IPS-20b (cell line): Measurements from ENCODE around the gene PRKG1.

Source experiments
- H3K27ac ChIP-seq: one replicate; pipeline ENCODE4 v1.5.1; 2013; ENCODE audit warnings: low read length
- H3K27me3 ChIP-seq: 2 replicates; pipeline ENCODE4 v1.6.1; 2013; ENCODE audit warnings: mild to moderate bottlenecking, low read length, inconsistent platforms; ENCODE audit not compliant: insufficient read depth
- H3K36me3 ChIP-seq: 2 replicates; pipeline ENCODE4 v1.6.1; 2013; ENCODE audit warnings: low read depth, mild to moderate bottlenecking, inconsistent platforms, low read length, moderate library complexity; ENCODE audit not compliant: insufficient read depth
- H3K4me1 ChIP-seq: 2 replicates; pipeline ENCODE4 v1.6.1; 2013; ENCODE audit warnings: mild to moderate bottlenecking, control low read depth, inconsistent platforms, low read length, moderate library complexity; ENCODE audit not compliant: insufficient read depth
- H3K4me3 ChIP-seq: 2 replicates; pipeline ENCODE4 v1.5.1; 2013; ENCODE audit warnings: mild to moderate bottlenecking, low read length, inconsistent platforms
- H3K9ac ChIP-seq: 2 replicates; pipeline ENCODE4 v1.6.1; 2013; ENCODE audit warnings: low read depth, mild to moderate bottlenecking, inconsistent platforms, low read length, moderate library complexity
- H3K9me3 ChIP-seq: 2 replicates; pipeline ENCODE4 v1.6.1; 2013; ENCODE audit warnings: mild to moderate bottlenecking, low read depth, low read length, inconsistent platforms; ENCODE audit not compliant: insufficient read depth

The PRKG1 gene

GRCh38 chr10:51057925-51058324 is 16.4 kb upstream of the PRKG1 start:
- no peak overlapping the region for H3K4me3 ChIP-seq
- no peaks in the 10 kb centered on the region for H3K36me3 ChIP-seq
- H3K27me3 ChIP-seq = no peaks in the 10 kb centered on the region
- peaks cover 4% of the 10 kb centered on the region; the same call in 1 of the 2 replicates for H3K9me3 ChIP-seq
- no peak overlapping the region for H3K27ac ChIP-seq
- no peak overlapping the region for H3K9ac ChIP-seq
- no peaks in the 10 kb centered on the region for H3K4me1 ChIP-seq

GRCh38 chr10:51063166-51063565 is 11.1 kb upstream of the PRKG1 start:
- H3K36me3 ChIP-seq = no peaks in the 10 kb centered on the region
- H3K4me3 ChIP-seq = no peak overlapping the region
- H3K9me3 ChIP-seq = peaks cover 4% of the 10 kb centered on the region; the same call in 1 of the 2 replicates
- no peak overlapping the region for H3K9ac ChIP-seq
- no peaks in the 10 kb centered on the region for H3K27me3 ChIP-seq
- H3K27ac ChIP-seq = no peak overlapping the region
- H3K4me1 ChIP-seq = no peaks in the 10 kb centered on the region

- no peak overlapping the region for H3K27ac ChIP-seq
- H3K36me3 ChIP-seq = no peaks in the 10 kb centered on the region
- no peaks in the 10 kb centered on the region for H3K27me3 ChIP-seq
- H3K9me3 ChIP-seq = no peaks in the 10 kb centered on the region
- no peak overlapping the region for H3K9ac ChIP-seq
- no peak overlapping the region for H3K4me3 ChIP-seq
- H3K4me1 ChIP-seq = no peaks in the 10 kb centered on the region
Observed at GRCh38 chr10:51063659-51064535, 10.4 kb upstream of the PRKG1 start.

- Histone ChIP-seq H3K4me3 (no peak overlapping the region), H3K9me3 (no peaks in the 10 kb centered on the region), H3K4me1 (no peaks in the 10 kb centered on the region), H3K27me3 (no peaks in the 10 kb centered on the region), H3K27ac (no peak overlapping the region), H3K36me3 (no peaks in the 10 kb centered on the region), H3K9ac (no peak overlapping the region)
Observed at GRCh38 chr10:51066231-51066630, 8.1 kb upstream of the PRKG1 start.

GRCh38 chr10:51072210-51072609 is 2.1 kb upstream of the PRKG1 start:
- Histone ChIP-seq H3K27ac (no peak overlapping the region), H3K27me3 (peaks cover 34% of the 10 kb centered on the region), H3K4me3 (no peak overlapping the region), H3K4me1 (peaks cover 15% of the 10 kb centered on the region; the same call in 1 of the 2 replicates), H3K9me3 (no peaks in the 10 kb centered on the region), H3K36me3 (no peaks in the 10 kb centered on the region), H3K9ac (no peak overlapping the region)

GRCh38 chr10:51072921-51073434 is 1.3 kb upstream of the PRKG1 start:
- Histone ChIP-seq H3K27me3 (peaks cover 34% of the 10 kb centered on the region), H3K4me3 (peak overlapping the region; percentile 93), H3K4me1 (peaks cover 15% of the 10 kb centered on the region; the same call in 1 of the 2 replicates), H3K36me3 (no peaks in the 10 kb centered on the region), H3K27ac (no peak overlapping the region), H3K9ac (peak overlapping the region; percentile 81; the same call in 1 of the 2 replicates), H3K9me3 (no peaks in the 10 kb centered on the region)

GRCh38 chr10:51073453-51074237 is 642 bp upstream of the PRKG1 start:
- Histone ChIP-seq H3K4me3 (peak overlapping the region; percentile 93), H3K36me3 (no peaks in the 10 kb centered on the region), H3K9ac (peak overlapping the region; percentile 81; the same call in 1 of the 2 replicates), H3K27ac (no peak overlapping the region), H3K9me3 (no peaks in the 10 kb centered on the region), H3K4me1 (peaks cover 15% of the 10 kb centered on the region; the same call in 1 of the 2 replicates), H3K27me3 (peaks cover 34% of the 10 kb centered on the region)

GRCh38 chr10:51075043-51075872 is 971 bp downstream of the PRKG1 start:
- Histone ChIP-seq H3K9ac (peak overlapping the region; percentile 81; the same call in 1 of the 2 replicates), H3K36me3 (no peaks in the 10 kb centered on the region), H3K4me3 (peak overlapping the region; percentile 93), H3K27me3 (peaks cover 34% of the 10 kb centered on the region), H3K4me1 (peaks cover 29% of the 10 kb centered on the region), H3K9me3 (no peaks in the 10 kb centered on the region), H3K27ac (no peak overlapping the region)

- H3K36me3 ChIP-seq = no peaks in the 10 kb centered on the region
- peak overlapping the region; percentile 93 for H3K4me3 ChIP-seq
- no peaks in the 10 kb centered on the region for H3K9me3 ChIP-seq
- no peak overlapping the region; the same call in 1 of the 2 replicates for H3K9ac ChIP-seq
- peaks cover 34% of the 10 kb centered on the region for H3K27me3 ChIP-seq
- no peak overlapping the region for H3K27ac ChIP-seq
- peaks cover 34% of the 10 kb centered on the region for H3K4me1 ChIP-seq
Observed at GRCh38 chr10:51075873-51076229, 1.6 kb downstream of the PRKG1 start.

- Histone ChIP-seq H3K9ac (no peak overlapping the region), H3K4me3 (peak overlapping the region; percentile 93), H3K4me1 (peaks cover 34% of the 10 kb centered on the region), H3K27me3 (peaks cover 34% of the 10 kb centered on the region), H3K36me3 (no peaks in the 10 kb centered on the region), H3K9me3 (no peaks in the 10 kb centered on the region), H3K27ac (no peak overlapping the region)
Observed at GRCh38 chr10:51076299-51076841, 2.1 kb downstream of the PRKG1 start.

- no peaks in the 10 kb centered on the region for H3K36me3 ChIP-seq
- H3K27ac ChIP-seq = no peak overlapping the region
- H3K9ac ChIP-seq = no peak overlapping the region
- peaks cover 34% of the 10 kb centered on the region for H3K4me1 ChIP-seq
- H3K4me3 ChIP-seq = 0 out of 2 replicates have a peak overlapping the region, but pooled peaks have one; percentile 93
- H3K9me3 ChIP-seq = no peaks in the 10 kb centered on the region
- H3K27me3 ChIP-seq = peaks cover 34% of the 10 kb centered on the region
Observed at GRCh38 chr10:51077074-51077473, 2.8 kb downstream of the PRKG1 start.
